ENCODE measurements around the gene FLT3.
"Not testable (repeated sequence)": the region's sequence is repeated elsewhere in the genome, so short reads cannot be mapped to it uniquely, and the experiment has no call there.

FLT3 gene

DNA sequence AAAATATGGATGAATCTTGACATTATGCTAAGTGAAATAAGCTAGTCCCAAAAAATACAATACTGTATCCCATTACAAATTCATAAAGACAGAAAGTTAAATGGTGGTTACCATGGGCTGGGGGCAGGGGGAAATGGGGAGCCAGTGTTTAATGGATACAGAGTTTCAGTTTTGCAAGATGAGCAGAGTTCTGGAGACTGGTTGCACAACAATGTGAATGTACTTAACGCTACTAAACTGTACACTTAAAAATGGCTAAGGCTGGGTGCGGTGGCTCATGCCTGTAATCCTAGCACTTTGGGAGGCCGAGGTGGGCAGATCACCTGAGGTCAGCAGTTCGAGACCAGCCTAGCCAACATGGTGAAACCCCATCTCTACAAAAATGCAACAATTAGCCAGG, 1.5 kb upstream of the FLT3 start:
- not testable (repeated sequence) for FAIRE-seq; DNase-seq (ENCODE audit: insufficient read length, low spot score)

DNA sequence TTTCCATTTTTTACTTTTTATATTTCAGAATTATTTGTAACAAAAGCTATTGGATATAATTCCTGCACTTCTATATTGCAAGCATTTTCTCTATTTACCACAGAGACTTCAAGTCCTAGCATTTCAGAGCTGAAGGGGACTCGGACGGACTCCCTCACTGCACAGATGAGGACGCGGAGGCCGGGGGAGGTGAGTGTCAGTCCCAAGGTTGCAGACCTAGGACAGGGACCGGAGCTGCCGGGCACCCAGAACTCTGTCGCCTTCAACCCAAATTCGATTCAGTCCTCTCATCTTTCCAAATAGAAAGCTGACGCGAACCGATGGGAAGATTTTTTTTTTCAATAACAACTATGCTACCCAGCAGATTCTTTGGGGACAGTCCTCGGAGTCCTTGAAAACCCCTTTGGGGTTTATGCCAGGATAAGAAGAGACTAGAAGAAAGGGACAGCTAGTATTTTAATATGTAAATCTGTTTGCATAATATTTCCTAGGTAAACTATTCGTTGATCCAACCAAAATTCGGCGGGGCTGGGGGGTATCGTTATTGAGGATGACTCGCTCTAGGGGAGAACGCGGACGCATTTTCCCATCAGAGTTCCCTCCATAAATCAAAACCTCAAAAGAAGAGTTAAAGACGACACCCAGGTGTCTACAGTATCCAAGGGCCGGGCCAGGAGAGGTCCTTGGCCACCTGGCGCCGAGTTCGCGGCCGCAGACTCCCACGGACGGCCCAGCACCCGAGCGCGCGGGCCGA, 803 bp downstream of the FLT3 start:
- DNase-seq (ENCODE audit: insufficient read length, low spot score) = no peak
- peak; percentile 8 for FAIRE-seq

DNA sequence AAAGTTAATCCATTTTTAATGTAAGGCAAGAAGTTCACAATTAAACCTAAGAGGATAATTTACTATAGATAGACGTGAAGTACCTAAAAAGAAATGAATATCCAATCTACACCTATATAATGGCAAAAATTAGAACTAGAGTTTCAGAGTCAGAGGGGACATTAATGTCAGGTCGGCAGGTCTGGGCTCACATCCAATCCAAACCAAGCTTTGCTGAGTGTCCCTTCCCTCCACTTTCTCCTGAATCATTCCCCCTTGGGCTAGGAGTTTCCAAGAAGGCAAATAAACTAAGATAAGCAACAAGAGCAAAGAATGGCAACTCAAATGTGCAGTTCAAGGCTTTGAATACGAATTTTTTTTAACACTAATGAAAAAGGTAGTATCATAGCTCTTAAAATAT, 2.9 kb downstream of the FLT3 start:
- DNase-seq (ENCODE audit: insufficient read length, low spot score) (no peak), FAIRE-seq (no peak)

DNA sequence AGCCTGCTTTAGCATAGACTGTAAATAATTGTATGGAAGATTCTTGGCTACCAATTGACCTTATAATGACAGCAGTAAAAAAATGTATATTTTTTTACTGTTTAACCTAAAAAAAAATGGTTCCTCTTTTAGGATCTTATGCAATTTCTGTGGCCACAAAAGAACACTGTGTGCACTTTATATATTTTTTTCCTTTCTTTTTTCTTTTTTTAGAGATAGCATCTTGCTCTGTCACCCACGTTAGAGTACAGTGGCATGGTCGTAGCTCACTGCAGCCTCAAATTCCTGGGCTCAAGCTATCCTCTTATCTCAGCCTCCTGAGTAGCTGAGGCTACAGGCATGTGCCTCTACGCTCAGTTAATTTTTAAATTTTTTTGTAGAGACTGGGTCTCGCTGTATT, 6.1 kb downstream of the FLT3 start:
- DNase-seq (ENCODE audit: insufficient read length, low spot score) (no peak), FAIRE-seq (no peak)

DNA sequence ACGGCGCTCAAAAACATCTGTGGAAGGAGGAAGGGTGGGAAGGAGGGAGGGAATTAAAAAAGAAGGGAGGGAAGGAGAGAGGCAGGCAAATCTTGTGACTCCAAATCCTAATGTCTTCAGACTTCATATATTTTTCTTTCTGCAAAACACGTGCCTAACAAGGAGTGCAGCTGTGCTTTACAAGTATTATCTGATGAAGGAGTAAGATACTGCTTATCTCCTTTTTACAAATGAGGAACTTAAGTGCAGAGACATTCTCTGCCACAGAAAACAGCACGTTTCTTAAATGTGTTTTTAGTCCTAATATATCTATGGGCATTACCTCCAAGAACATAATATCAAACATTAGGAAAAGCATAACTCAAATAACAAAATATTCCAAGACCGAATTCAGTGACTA, 6.5 kb downstream of the FLT3 start:
- FAIRE-seq (no peak), DNase-seq (ENCODE audit: insufficient read length, low spot score) (no peak)

DNA sequence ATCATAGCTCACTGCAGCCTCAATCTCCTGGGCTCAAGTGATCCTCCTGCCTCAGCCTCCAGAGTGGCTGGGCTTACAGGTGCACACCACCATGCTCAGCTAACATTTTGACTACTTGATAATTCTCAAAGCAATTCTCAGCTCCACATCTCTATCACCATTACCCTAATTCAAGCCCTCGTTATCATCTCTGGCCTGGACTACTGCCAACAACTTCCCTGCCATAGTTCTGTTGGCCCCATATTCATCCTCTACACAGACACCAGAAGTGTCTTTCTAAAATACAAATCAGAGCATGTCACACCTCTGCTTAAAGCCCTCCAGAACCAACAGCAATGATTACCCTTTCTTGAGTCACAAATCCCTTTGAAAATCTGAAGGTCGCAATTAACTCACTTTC, 7.9 kb downstream of the FLT3 start:
- DNase-seq (ENCODE audit: insufficient read length, low spot score) (no peak), FAIRE-seq (no peak)

DNA sequence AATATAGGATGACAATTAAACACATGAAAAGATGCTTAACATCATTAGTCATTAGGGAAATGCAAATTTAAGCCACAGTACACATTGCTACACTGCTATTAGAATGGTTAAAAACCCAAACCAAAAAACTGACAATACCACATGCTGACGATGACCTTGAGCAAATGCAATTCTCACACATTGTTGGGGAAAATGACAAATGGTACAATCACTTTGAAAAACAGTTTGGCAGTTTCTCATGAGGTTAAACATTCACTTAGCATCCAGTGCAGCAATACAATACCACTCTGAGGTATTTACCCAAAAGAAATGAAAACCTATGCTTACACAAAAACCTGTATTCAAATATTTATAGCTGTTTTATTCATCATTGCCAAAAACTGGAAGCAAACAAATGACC, 11.3 kb downstream of the FLT3 start:
- DNase-seq (ENCODE audit: insufficient read length, low spot score) = no peak
- FAIRE-seq = no peak

DNA sequence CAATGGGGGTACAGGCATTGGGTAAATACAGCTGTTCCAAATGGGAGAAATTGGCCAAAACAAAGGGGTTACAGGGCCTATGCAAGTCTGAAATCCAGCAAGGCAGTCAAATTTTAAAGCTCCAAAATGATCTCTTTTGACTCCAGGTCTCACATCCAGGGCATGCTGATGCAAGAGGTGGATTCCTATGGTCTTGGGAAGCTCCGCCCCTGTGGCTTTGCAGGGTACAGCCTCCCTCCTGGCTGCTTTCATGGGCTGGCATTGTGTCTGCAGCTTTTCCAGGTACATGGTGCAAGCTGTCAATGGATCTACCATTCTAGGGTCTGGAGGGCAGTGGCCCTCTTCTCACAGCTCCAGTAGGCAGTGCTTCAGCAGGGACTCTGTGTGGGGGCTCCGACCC, 22.6 kb downstream of the FLT3 start:
- FAIRE-seq; DNase-seq (ENCODE audit: insufficient read length, low spot score): not testable (repeated sequence)

DNA sequence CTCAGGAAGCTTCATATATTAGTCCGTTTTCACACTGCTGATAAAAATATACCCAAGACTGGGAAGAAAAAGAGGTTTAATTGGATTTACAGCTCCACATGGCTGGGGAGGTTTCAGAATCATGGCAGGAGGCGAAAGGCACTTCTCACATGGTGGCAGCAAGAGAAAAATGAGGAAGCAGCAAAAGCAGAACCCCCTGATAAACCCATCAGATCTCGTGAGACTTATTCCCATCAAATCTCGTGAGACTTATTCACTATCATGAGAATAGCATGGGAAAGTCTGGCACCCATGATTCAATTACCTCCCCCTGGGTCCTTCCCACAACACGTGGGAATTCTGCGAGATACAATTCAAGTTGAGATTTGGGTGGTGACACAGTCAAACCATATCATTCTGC, 23.1 kb downstream of the FLT3 start:
- FAIRE-seq (no peak), DNase-seq (ENCODE audit: insufficient read length, low spot score) (no peak)

DNA sequence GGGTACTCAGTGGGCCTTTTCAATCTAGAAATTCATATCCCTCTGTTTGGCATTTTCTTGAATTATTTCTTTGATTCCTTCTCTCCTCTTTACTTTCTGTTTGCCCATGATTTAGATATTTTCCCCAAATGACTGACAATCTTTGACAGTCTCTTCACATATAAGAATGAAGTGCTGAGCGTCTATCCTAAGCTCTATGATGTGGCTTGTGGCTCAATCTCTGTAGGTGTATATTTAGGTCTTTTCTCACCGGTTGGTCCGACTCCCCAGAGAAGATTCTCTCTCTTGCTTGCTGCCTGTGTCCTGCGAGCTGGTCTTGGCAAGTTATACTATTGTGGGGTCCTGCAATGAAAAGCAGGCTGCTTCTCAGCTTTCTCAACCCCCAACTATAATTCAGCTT, 29.0 kb downstream of the FLT3 start:
- FAIRE-seq = no peak
- DNase-seq (ENCODE audit: insufficient read length, low spot score) = no peak

DNA sequence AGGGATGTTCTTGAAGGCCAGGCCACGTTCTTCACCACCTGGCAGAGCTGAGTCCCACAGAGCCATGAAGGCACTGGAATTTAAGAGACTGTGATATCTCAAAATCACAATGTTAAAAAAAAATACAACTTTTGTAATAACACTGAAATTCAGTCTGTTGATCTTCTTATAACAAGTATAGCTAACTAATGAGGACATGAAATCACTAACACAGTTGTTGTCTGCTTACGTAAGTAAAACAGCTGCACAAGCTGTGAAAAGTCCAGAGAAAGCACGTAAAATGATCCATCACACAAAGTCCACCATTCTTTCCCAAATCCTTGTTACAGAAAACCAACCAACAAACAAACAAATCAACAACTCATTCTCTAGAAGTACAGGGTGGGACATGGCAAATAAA, 32.9 kb downstream of the FLT3 start:
- FAIRE-seq = no peak
- no peak for DNase-seq (ENCODE audit: insufficient read length, low spot score)

DNA sequence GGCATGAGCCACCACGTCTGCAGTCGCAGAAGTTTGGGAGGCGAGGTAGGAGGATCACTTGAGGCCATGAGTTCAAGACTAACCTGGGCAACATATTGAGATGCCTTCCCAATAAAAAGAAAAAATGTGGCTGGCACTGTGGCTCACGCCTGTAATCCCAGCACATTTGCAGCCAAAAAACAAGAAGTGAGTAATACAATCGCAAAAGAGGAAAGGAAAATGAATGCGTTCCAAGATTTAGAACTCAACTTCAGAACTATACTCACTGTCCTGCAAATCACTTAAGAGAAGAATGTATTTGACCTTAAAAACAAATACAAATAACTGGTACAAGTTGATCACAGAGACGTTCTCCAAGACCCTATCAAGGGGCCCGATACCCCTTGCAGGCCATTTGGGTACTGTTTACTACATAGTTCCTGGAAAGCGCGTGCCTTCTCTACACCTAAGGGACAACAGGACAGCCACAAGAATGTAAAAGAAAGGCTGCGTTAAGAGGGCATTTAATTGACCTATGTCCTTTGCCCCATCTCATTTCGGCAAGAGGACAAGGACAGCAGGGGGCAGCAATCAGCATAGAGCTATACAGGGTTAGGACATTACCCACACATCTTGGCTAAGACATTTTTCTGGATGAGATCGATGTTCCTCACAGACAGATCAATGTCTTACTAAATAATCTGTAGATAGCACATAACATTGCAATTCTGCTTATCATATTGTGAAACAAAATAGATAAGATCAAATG, 41.3 kb downstream of the FLT3 start:
- no peak for DNase-seq (ENCODE audit: insufficient read length, low spot score)

DNA sequence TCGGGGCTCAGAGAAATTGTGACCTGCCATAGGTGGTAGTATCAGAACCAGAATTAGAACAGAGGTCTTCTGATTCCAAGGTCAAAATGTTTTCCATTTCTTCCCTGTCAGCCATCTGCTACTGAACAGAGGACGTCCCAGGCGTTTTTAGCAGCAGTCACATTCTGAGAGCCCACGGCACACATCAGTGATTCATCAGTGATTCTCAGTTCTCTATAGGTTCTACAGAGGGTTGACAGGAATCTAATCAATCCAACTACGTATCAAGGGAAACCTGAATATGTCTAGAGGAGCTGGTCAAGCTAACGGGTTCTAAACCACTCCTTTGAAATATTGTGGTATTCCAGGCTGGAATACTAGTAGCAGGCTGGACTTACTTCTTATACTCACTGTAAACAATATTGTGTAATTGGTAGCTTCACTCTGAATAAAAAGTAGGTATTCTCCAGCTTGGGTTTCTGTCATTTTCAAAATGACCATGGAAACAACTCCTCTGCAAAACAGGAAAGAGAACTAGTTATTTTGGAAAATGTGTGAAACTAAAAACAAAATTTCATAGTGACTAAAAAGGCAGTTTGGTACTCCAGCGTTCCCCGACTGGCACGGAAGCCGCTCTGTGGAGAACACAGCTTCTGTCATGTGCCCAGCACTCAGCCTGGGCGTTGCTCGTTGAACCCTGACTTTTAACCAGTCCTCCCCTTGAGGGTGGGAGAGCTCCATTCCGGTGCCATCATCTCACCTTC, 43.2 kb downstream of the FLT3 start:
- FAIRE-seq = peak; percentile 94
- DNase-seq (ENCODE audit: insufficient read length, low spot score) = no peak

More for the DNA sequence above, 41.3 kb downstream of the FLT3 start:
- peak; percentile 81 for FAIRE-seq

DNA sequence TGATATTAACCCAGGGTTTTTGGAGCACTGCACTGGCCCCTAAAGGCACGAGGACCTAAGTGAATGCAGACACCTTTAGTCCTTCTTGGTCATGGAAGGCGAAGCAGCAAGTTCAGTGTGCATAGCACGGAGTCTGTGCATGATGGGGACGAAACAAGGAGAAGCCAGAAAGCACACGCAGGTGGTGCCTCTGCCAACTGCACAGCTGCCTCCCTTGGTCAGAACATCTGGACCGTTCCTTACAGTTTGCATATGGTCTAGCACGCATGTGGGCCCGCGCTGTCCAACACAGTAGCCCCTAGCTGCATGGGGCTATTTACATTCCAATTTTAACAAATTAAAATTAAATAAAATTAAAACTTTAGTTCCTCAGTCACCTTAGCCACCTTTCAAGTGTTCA, 44.0 kb downstream of the FLT3 start:
- DNase-seq (ENCODE audit: insufficient read length, low spot score) = no peak
- FAIRE-seq = peak; percentile 26

DNA sequence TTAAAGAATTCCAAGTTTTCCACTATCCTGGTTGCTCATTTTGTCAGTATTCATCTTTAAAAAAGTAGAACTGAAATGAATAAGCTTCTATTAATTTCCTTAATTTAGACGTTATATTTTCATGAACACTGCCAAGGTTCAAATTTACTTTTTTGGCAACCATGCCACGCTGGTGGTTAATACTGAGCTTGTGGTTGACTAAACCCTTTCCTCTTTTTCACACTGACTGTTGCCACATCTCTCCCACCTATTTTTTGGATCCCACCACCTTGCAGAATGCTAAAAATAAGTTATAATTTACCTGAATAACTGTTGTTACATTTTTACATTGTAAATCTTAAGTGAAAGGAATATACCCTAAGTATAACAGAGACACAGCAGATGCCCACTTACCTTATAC, 45.0 kb downstream of the FLT3 start:
- no peak for FAIRE-seq

DNA sequence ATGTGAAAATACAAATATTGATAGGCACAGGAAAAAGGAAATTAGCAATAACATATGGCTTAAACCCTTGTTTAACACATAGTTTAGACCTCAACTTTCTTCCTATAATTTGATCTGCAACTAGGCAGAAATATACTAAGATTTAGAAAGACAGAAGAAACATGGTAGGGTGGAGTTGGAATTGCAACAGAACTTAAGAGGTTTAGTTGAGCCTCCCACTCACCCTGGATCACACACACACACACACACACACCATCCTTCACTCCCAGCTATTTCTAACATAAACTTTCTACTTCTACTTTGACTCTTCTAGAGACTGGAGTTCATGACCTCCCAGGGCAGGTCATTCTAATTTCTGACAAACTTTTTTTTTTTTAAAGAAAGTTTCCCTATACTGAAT, 47.4 kb downstream of the FLT3 start:
- FAIRE-seq = peak; percentile 70

More for the DNA sequence above, 45.0 kb downstream of the FLT3 start:
- no peak for DNase-seq (ENCODE audit: insufficient read length, low spot score)

DNA sequence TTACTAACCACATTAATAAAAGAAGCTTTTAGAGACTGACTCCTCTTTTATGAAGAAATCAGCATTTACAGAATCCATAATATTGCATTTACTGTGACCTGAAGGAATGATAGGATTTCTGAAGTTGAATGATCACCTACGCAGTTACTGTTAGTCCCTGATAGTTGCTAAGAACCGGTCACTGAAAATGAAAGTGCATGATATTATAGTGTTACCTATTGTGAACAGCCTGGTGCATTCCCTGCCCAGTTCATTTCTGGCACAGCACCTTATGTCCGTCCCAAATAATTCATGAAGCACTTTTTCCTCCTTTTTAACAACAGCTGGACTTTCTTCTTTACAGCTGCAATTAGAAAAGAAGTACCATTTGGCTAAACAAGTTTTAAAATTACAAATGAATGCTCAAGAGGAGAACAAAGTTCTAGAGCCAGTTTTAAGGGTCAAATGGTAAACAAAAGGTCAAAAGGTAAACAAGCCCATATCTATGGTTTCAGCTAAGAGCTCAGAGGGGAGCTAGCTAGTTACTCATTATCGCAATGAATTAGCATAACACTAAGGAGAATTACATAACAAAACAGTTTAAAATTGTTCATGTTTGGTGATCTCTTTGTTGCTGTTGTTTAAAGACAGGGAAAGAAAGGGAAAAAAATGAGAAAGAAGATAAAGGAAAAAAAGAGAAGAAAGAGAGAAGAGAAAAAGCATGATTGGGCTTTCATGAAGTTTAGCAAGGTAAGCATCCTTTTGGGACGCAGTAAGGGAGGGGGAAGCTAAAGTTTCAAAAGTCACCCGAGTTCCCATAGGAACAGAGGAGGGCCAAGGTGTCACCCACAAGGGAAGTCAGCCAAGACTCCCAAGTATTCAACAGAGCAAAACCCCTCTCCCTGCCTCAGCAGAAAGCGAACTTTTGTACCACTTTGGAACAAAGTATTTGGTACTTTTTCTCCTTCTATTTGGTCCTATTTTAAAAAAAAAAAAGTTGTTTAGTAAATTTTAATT, 50.2 kb downstream of the FLT3 start:
- no peak for DNase-seq (ENCODE audit: insufficient read length, low spot score)
- no peak for FAIRE-seq

More for the DNA sequence above, 47.4 kb downstream of the FLT3 start:
- no peak for DNase-seq (ENCODE audit: insufficient read length, low spot score)

DNA sequence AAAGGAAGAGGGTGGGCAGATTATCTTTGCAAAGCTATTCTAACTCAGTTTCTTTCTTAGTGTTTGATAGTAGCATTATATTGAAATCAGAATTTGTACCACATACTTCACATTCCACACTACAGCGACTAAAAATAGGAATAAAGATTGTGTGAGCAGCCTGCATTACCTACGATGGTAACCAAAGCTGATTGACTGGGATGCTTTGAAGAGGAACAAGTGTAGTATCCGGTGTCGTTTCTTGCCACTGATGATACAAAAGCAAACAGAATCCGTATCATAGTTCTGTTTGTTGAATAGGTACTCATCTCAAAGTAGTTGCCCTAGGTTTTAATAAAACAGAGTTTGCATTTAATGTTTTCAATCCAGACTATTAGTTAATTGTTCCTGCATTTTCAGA, 51.2 kb downstream of the FLT3 start:
- FAIRE-seq (no peak), DNase-seq (ENCODE audit: insufficient read length, low spot score) (no peak)

DNA sequence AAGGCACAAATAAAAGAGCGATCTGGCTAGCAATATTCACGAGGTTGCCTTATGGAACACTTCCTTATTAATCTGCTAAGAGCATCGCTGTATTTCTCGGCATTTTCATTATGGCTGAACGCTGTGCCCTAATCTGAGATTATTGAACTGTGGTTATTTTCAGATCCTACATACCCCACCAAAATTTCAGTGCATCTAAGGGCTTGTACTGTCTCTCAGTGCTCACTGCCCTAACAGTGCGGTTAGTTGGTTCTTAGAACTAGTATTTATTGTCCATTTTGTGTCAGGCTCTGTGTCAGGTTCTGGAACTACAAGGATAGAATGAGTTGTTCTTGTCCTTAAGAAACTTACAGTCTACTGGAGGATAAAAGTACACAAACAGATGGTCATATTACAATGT, 51.6 kb downstream of the FLT3 start:
- FAIRE-seq (no peak), DNase-seq (ENCODE audit: insufficient read length, low spot score) (no peak)

DNA sequence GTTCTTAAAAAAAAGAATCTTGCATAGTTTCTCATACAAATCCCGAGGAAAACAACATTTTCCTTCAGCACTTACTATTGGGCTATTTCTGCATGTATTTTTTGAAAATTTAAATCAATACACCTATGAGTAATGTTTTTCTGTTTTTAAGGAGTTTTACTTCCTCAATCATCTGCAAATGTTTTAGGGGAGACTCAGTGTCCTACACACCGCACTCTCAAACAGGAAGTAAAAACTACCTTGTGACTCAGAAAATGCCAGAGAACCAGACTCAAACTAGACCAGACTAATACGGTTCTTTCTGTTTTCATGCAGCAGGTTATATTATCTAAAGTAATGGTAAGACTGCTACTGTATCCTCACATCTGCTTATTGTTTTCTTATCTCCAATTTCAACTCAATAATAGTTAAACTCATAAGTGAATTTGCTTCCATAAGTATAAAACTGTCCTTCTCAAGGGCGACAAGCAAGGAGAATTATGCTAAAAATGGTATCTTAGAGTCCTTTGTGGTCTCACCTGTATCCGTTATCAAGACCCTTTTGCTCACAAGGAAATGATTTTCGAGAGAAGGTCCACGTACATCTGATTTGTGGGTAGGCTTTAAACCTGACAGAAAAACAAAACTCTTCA, 52.5 kb downstream of the FLT3 start:
- FAIRE-seq = peak; percentile 95
- peak; percentile 37 for DNase-seq (ENCODE audit: insufficient read length, low spot score)
